GM12878 (cell line): ENCODE results near the gene LRIT3. TPM values are rescaled to one million over a fixed set of nuclear protein-coding genes. Genes with fewer than 3 reads are reported as not detected.

Source experiments
- ATAC-seq: fragments of 200-7000 bp; cut with Tn5 transposase; 3 replicates; pipeline ENCODE4 v1.9.1; 2020; ENCODE audit warnings: mild to moderate bottlenecking, moderate library complexity
- BruUV-seq: library from RNA; stranded (reverse); fragments of 400-500 nt; replicated peaks from 2 replicates; lab custom pipeline; 2021; lab: Mats Ljungman, UMichigan
- CTCF ChIA-PET: fragments of 300-600 bp; sonication (Branson Sonifier 250); formaldehyde crosslinking; extraction: SDS; loops from one replicate; lab custom pipeline; 2021; ENCODE audit warnings: inconsistent platforms; lab: Yijun Ruan, JAX
- POLR2A ChIA-PET: fragments of 350-600 bp; formaldehyde crosslinking; extraction: SDS; loops from one replicate; lab custom pipeline; 2021; ENCODE audit warnings: inconsistent platforms; lab: Charles Lee
- RAD21 ChIA-PET: fragments of 300-600 bp; sonication (Branson Sonifier 250); formaldehyde crosslinking; loops from one replicate; lab custom pipeline; 2023; ENCODE audit warnings: antibody characterized with exemption; ENCODE audit not compliant: unreplicated experiment; lab: Charles Lee
- SMC1A ChIA-PET: fragments of 300-600 bp; sonication (Branson Sonifier 250); formaldehyde crosslinking; loops from one replicate; lab custom pipeline; 2023; ENCODE audit not compliant: unreplicated experiment, uncharacterized antibody; lab: Charles Lee
- DNase-seq: peaks from one replicate; pipeline ENCODE4 v3.0.0-alpha.2; 2011; ENCODE audit warnings: low read depth, low spot score
- FAIRE-seq: peaks from 3 replicates; lab custom pipeline; 2011; peaks lifted over from hg19 to GRCh38; lab: Jason Lieb, UNC
- H2AFZ ChIP-seq: 2 replicates; pipeline ENCODE4 v1.6.0; 2011; ENCODE audit warnings: low read depth, low read length, control low read depth; ENCODE audit not compliant: control insufficient read depth
- H3K27ac ChIP-seq: 2 replicates; pipeline ENCODE4 v1.5.1; 2011; ENCODE audit warnings: control low read depth; ENCODE audit not compliant: control insufficient read depth, insufficient read depth
- H3K27me3 ChIP-seq, 2 experiments: replicated peaks in 1 of 2; 2 replicates each; pipeline versions ENCODE4 v1.6.0 to v1.6.1; 2011; ENCODE audit warnings: low read length in 1 of 2; ENCODE audit not compliant: control insufficient read depth in 2 of 2, insufficient read depth in 2 of 2
- H3K36me3 ChIP-seq, 2 experiments: 2 replicates each; pipeline ENCODE4 v1.5.1; 2011; ENCODE audit warnings: low read length in 1 of 2; ENCODE audit not compliant: control insufficient read depth in 2 of 2, insufficient read depth in 2 of 2
- H3K4me1 ChIP-seq: 2 replicates; pipeline ENCODE4 v1.6.1; 2011; ENCODE audit warnings: mild to moderate bottlenecking, low read length, moderate library complexity, mixed read lengths; ENCODE audit not compliant: control insufficient read depth, insufficient read depth
- H3K4me2 ChIP-seq: 2 replicates; pipeline ENCODE4 v1.6.0; 2011; ENCODE audit warnings: control low read depth; ENCODE audit not compliant: control insufficient read depth, insufficient read depth
- H3K4me3 ChIP-seq: fragments of 200-600 bp; sonication (generic); 2 replicates; pipeline ENCODE4 v1.5.1; 2016
- H3K79me2 ChIP-seq: 2 replicates; pipeline ENCODE4 v1.6.0; 2011; ENCODE audit warnings: low read length; ENCODE audit not compliant: control insufficient read depth, insufficient read depth
- H3K9ac ChIP-seq: 2 replicates; pipeline ENCODE4 v1.8.0; 2011; ENCODE audit warnings: low read length, control low read depth, mixed read lengths; ENCODE audit not compliant: control insufficient read depth, insufficient read depth
- H3K9me3 ChIP-seq: replicated peaks from 3 replicates; pipeline ENCODE4 v1.5.1; 2011; ENCODE audit warnings: mild to moderate bottlenecking, low read length; ENCODE audit not compliant: control insufficient read depth, insufficient read depth
- H4K20me1 ChIP-seq: 2 replicates; pipeline ENCODE4 v1.6.0; 2011; ENCODE audit not compliant: control insufficient read depth, insufficient read depth
- ATF7 ChIP-seq: fragments of 450-650 bp; IDR thresholded peaks from 2 replicates; pipeline ENCODE4 v1.6.1; 2016; ENCODE audit warnings: low read depth, mild to moderate bottlenecking
- SMAD5 ChIP-seq: IDR thresholded peaks from 2 replicates; pipeline ENCODE4 v1.6.1; 2016; ENCODE audit warnings: antibody characterized with exemption, low read depth
- WGBS: methylation state at CpG from one replicate; pipeline ENCODE4 v1.1.6; 2016; ENCODE audit warnings: low lambda C conversion rate; ENCODE audit not compliant: insufficient replicate concordance, insufficient coverage; ENCODE audit errors: missing lambda C conversion rate; 5-methylcytosine and 5-hydroxymethylcytosine counted together
- in situ Hi-C: fragments of 300-500 bp; cut with MboI; formaldehyde crosslinking; loops from 9 replicates; pipeline ENCODE4 v1.14.3; 2018; ENCODE audit warnings: mixed read lengths
- intact Hi-C: fragments of 100-400 bp; cut with micrococcal nuclease; formaldehyde crosslinking; loops from one replicate; pipeline ENCODE4 v1.14.2; 2022; ENCODE audit not compliant: unreplicated experiment
- polyA plus RNA-seq, 11 experiments: library from polyadenylated mRNA; depleted of rRNA in 4 of 11; unstranded in 6 of 11; stranded (reverse) in 5 of 11; fragments of >200 nt; fragmentation: Nextera tagmentation in 4 of 11; fragmentation: Illumina TruSeq in 1 of 11; extraction: Ambion mirVana in 4 of 11; extraction: Trizol in 1 of 11; gene quantifications; 1 replicate in 1 of 11; 2 replicates in 10 of 11; pipeline versions ENCODE4 v1.2.1 to v1.2.3, GENCODE V29; 2011 to 2016; ENCODE audit warnings: inconsistent platforms in 2 of 11, missing spikeins in 2 of 11, low read depth in 1 of 11
- total RNA-seq, 4 experiments: library from RNA; depleted of rRNA in 3 of 4; stranded (reverse); fragments of >200 nt in 3 of 4; fragmentation: Illumina TruSeq in 1 of 4; extraction: Trizol in 1 of 4; gene quantifications; 2 replicates each; pipeline versions ENCODE4 v1.2.1 to v1.2.3, GENCODE V29; 2013 to 2021
- TF ChIP-seq, protein P1 (sequence below): fragments of 450-650 bp; IDR thresholded peaks from 2 replicates; pipeline ENCODE4 v1.6.1; 2017; ENCODE audit warnings: low read depth, mild to moderate bottlenecking, moderate library complexity
- TF ChIP-seq, protein P2 (sequence below): IDR thresholded peaks from 2 replicates; pipeline ENCODE4 v1.6.1; 2011; ENCODE audit warnings: mild to moderate bottlenecking, low read depth, low read length, moderate library complexity; ENCODE audit not compliant: insufficient replicate concordance
- TF ChIP-seq, protein P3 (sequence below): fragments of 450-650 bp; IDR thresholded peaks from 2 replicates; pipeline ENCODE4 v1.6.1; 2016; ENCODE audit warnings: mild to moderate bottlenecking
- TF ChIP-seq, protein P4 (sequence below): fragments of 450-650 bp; IDR thresholded peaks from 2 replicates; pipeline ENCODE4 v1.6.1; 2017; ENCODE audit warnings: mild to moderate bottlenecking, low read depth, inconsistent platforms; ENCODE audit not compliant: poor library complexity, severe bottlenecking

LRIT3 gene
- total and polyA plus RNA-seq, 10 of the 15 experiments (the other 5 are each of a cell fraction or from before 2014, with no cell fraction given), result 0.04 to 0.20 (median 0.10) TPM; not detected in 6

DNA sequence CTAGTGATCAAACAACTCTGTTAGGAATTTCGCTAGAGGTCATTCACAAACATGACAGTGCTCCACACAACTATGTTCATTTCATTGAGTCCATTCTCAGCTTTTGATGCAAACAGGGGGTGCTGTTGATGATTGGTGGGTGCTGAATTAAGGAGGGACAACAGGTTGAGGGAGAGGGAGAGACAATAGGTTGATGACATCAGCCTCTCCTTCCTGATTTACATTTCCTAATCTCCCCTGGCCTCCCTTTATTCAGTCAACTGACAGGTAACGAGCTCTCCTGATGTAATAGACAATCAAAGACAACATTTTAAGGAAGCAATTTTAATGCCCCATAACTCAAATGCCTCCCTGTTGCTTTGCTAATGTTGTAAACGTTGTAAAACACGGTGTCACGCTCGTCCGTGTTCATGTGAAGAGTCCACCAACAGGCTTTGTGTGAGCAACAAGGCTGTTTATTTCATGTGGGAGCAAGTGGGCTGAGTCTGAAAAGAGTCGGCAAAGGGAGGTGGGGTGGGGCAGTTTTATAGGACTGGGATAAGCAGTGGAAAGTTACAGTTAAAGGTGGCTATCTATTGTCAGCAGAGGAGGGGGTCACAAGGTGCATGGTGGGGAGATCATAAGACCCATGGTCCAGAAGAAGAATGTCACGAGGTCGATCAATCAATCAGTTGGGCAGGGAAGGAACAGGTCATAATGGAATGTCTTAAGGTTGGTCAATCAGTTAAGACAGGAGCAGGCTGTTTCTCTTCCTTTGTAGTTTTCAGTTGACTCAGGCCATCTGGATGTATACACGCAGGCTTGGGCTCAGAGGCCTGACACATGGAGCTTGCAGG, 37.1 kb upstream of the LRIT3 start (continued):
- TF ChIP-seq, protein P1, sequence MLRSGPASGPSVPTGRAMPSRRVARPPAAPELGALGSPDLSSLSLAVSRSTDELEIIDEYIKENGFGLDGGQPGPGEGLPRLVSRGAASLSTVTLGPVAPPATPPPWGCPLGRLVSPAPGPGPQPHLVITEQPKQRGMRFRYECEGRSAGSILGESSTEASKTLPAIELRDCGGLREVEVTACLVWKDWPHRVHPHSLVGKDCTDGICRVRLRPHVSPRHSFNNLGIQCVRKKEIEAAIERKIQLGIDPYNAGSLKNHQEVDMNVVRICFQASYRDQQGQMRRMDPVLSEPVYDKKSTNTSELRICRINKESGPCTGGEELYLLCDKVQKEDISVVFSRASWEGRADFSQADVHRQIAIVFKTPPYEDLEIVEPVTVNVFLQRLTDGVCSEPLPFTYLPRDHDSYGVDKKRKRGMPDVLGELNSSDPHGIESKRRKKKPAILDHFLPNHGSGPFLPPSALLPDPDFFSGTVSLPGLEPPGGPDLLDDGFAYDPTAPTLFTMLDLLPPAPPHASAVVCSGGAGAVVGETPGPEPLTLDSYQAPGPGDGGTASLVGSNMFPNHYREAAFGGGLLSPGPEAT, result no peak

DNA sequence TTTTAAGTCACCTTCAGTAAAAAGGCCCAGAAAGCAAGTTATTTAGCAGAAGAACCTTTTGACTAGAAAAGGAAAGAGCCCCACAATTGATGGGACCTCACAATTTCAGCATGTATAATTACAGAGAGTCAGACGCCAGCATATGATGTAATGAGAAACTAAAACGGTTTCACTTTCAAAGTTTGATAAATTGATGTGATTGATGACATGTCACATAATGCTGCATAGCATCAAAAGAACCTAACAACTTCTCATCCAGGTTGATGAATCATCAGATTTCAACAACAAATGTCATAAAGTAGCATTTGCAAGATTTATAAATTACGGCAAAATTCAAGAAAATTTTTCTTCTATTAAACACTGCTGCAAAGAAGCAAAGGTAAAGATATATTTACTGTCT, 36.2 kb upstream of the LRIT3 start:
- FAIRE-seq, result no peak
- Histone ChIP-seq H4K20me1 (no peaks in the 10 kb centered on the region), H3K79me2 (peaks cover 14% of the 10 kb centered on the region), H3K9me3 (no peaks in the 10 kb centered on the region), H3K4me1 (no peaks in the 10 kb centered on the region), H3K4me2 (no peak overlapping the region), H3K36me3 (no peaks in the 10 kb centered on the region), H3K27ac (no peak overlapping the region)
- intact Hi-C loops, result loop anchor here (10.0 kb wide), 1 partner anchor 383 kb away; the partner anchor contains the start of gene ELOVL6
- POLR2A ChIA-PET, result no interaction called here
- WGBS, result 42% methylated on average over 3 of the region's 3 CpGs
- no peak for ATAC-seq
- RAD21 ChIA-PET, result no interaction called here
- TF ChIP-seq, protein P2, sequence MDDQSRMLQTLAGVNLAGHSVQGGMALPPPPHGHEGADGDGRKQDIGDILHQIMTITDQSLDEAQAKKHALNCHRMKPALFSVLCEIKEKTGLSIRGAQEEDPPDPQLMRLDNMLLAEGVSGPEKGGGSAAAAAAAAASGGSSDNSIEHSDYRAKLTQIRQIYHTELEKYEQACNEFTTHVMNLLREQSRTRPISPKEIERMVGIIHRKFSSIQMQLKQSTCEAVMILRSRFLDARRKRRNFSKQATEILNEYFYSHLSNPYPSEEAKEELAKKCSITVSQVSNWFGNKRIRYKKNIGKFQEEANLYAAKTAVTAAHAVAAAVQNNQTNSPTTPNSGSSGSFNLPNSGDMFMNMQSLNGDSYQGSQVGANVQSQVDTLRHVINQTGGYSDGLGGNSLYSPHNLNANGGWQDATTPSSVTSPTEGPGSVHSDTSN, result peak; percentile 71
- peak; percentile 82 for TF ChIP-seq ATF7
- no peak for TF ChIP-seq SMAD5
- TF ChIP-seq, protein P3, sequence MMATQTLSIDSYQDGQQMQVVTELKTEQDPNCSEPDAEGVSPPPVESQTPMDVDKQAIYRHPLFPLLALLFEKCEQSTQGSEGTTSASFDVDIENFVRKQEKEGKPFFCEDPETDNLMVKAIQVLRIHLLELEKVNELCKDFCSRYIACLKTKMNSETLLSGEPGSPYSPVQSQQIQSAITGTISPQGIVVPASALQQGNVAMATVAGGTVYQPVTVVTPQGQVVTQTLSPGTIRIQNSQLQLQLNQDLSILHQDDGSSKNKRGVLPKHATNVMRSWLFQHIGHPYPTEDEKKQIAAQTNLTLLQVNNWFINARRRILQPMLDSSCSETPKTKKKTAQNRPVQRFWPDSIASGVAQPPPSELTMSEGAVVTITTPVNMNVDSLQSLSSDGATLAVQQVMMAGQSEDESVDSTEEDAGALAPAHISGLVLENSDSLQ, result peak; percentile 86
- TF ChIP-seq, protein P4, sequence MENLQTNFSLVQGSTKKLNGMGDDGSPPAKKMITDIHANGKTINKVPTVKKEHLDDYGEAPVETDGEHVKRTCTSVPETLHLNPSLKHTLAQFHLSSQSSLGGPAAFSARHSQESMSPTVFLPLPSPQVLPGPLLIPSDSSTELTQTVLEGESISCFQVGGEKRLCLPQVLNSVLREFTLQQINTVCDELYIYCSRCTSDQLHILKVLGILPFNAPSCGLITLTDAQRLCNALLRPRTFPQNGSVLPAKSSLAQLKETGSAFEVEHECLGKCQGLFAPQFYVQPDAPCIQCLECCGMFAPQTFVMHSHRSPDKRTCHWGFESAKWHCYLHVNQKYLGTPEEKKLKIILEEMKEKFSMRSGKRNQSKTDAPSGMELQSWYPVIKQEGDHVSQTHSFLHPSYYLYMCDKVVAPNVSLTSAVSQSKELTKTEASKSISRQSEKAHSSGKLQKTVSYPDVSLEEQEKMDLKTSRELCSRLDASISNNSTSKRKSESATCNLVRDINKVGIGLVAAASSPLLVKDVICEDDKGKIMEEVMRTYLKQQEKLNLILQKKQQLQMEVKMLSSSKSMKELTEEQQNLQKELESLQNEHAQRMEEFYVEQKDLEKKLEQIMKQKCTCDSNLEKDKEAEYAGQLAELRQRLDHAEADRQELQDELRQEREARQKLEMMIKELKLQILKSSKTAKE, result no peak
- TF ChIP-seq, all 136 proteins: peak for 3
- no peak for DNase-seq
- SMC1A ChIA-PET, result no interaction called here
- no peak overlapping the region for H3K4me3 ChIP-seq
- no peak overlapping the region for H2AFZ ChIP-seq
- H3K27me3 ChIP-seq, result no peaks in the 10 kb centered on the region
- in situ Hi-C loops, result loop anchor here (5.0 kb wide), 1 partner anchor 384 kb away; no protein-coding TSS in a partner anchor
- no peak overlapping the region for H3K9ac ChIP-seq
- no TSS peak for BruUV-seq
- CTCF ChIA-PET, result no interaction called here
